Measurements from ENCODE around the gene TM2D1.

Gene TM2D1

DNA sequence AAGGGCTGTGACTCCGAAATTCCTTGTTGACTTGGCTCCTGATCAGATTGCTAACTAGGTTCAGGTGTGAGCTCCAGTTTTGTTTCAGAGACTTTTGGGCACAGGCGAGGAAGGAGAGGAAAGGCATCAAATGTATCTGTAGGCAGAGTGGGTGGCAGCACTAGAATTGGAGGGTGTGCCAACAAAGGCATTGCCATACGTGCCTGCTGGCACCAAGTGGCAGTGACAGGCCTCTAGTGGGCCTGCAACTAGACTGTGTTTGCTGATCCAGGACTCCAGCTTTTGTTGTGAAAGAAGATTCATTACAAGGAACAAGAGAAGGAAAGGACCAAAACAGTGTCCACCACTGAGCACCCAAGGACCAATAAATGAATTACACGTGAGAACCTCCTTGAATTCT lies 79.5 kb downstream of the TM2D1 start:
- no peak for DNase-seq (ENCODE audit: low read depth in 2 of 2, low spot score in 1 of 2)

DNA sequence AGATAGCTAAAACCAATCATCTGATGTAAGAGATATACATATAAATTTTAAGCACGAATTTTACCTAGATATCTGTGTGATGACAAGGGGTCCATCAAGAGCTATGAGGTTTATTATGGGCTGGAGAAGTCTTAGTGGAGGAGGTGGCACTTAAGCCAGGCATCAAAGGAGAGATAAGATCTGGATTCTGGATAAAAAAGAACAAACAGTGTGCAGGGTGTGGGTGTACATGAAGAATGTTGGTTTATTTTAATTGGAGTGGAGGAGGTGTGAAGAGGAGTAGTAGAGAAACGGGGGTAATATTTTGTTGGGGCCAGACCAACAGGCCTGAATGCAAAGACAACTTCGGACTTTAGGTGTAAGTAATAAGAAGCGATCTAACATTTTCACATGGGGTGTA lies 80.6 kb downstream of the TM2D1 start:
- no peak for DNase-seq (ENCODE audit: low read depth in 2 of 2, low spot score in 1 of 2)

DNA sequence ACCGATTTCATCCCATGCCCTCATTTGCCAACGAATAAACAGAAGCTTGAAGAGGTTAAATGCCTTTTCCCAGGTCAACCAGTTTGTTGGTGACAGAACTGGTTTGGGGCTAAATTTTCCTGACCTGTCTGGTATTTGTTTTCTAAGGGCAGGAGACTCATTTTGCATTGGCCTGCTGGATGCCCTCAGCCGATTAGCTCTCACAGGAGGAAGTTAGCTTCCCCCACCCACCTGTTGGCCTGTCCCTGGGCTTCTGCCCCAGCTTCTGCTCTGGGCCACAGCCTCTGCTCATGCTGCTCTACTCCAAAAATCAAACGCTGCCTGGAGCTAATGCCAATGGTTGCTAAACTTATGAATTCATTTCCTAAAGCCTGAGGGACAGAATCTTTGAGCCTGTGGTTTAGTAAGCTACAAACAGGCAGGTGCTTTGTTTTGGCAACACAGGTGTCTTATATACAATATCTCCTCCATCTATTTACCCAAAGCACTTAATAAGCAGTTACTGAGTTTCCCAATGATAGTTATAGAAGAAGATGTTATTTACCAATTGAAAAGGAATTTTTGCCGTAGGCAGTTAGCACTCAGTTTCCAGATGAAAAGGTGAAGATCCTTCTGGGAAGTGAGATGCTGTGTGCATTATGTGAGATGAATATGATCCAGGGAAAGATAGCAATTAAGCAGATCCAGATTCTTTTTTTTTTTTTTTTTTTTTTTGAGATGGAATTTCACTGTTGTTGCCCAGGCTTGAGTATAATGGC lies 82.3 kb downstream of the TM2D1 start:
- DNase-seq (ENCODE audit: low read depth in 2 of 2, low spot score in 1 of 2): no peak

DNA sequence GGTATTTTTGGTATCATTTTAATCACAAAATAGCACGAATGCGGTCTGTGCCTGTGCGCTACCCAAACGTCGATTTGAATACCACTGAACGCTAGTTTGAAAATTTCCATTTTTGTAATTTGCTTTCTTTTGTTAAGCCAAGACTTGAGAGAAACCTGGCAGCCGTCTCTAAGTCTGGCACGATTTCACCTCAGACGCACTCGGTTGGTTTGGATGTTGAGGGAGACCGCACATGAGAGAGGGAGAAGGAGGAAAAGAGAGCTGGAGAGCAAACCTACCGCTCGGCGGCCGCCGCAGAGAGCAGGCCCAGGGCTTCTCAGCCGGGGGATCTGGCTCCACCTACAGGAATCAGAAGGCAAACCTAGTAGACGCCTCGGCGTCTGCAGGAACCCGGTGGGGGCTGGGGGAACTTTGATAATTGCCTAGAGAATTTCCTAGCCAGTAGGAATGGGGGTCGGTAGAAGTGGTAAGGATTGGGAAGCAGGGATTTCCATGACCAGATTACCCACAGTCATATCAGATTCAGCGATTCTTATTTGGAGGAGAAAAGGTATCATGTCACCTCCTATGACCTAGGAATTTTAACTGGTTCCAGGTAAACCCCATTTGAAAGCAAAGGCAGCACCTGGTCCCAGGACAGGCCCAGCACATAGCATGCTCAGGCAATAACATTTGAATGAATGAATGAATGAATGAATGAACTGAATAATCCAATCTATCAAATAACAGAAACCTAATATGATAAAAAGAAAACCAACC lies 83.2 kb downstream of the TM2D1 start:
- DNase-seq (ENCODE audit: low read depth in 2 of 2, low spot score in 1 of 2): peak; percentile 6 to 15

DNA sequence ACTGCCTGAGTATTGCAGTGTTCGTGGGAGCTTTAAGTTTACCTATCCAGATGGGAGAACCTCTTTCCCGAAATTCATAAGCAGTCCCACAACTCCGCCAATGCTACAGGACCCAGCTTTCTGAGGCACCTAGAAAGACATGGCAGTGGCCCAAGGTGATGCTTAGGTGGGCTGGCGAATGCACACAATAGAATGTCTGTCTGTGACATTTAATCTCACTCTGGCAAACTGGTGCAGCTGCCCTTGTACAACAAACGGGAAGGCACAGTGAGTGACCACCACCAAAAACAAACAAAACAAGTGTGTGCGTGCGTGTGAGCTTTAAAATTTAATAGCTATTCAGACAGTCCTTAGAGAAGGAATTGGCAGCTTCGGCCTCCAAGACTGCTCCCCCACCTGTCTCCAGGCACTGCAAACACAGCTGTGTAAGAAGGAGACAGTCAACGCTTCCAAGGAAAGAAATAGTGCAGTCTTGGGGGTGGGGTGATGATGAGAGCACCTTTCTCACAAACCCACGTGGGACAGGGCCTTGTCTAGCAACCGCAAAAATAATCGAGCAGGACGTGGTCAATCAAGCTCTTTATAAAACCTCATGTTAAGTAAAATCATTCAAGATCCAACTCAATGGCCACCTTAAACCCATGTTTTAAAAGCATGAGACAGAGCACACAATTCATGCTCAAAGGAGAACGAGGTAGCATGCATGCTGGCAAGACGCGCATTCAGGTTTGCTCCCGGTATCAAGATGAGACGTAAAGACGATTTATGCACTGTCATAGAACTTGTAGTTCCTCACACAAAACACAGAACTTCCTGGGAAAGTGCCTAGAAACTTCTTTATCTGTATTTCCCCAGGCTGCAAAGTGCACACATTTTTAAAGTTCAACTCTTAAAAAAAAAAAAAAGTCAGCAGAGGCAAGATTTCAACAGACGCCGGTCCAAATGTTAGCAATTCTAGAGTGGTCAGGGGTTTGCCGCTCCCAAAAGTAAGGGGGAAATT lies 84.1 kb downstream of the TM2D1 start:
- no peak for DNase-seq (ENCODE audit: low read depth in 2 of 2, low spot score in 1 of 2)

DNA sequence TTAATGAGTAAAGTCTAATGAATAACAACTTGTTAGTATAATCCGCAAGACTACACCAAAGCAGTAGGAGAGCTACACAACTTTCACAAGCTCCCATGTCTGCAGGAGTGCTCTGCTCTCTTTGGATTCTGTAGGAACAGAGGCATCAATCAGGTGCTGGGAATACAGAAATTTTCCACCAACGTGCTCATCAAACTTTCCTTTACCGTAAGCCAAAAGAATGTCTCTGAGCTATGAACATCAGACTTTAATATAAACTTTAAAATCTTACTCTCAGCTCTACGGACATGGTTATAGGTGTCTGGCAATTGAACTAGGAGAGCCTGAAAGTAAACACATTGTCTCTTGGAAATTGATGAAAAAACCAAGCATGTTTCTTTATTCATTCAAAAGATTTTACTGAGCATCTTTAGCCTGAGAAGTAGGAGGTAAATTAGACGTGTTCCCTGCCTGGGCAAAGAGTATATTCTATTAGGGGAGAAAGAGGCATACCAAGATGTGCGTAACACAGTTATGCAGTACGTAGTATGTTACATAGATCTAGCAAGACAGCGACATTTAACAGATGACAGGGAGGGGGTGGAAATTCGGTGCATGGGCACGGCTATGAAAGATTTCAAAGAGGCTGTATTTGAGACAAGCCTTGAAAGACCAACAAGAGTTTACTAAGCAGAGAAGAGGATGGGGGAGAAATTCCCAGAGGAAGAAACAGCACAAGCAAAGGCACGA lies 85.2 kb downstream of the TM2D1 start:
- no peak for DNase-seq (ENCODE audit: low read depth in 2 of 2, low spot score in 1 of 2)

DNA sequence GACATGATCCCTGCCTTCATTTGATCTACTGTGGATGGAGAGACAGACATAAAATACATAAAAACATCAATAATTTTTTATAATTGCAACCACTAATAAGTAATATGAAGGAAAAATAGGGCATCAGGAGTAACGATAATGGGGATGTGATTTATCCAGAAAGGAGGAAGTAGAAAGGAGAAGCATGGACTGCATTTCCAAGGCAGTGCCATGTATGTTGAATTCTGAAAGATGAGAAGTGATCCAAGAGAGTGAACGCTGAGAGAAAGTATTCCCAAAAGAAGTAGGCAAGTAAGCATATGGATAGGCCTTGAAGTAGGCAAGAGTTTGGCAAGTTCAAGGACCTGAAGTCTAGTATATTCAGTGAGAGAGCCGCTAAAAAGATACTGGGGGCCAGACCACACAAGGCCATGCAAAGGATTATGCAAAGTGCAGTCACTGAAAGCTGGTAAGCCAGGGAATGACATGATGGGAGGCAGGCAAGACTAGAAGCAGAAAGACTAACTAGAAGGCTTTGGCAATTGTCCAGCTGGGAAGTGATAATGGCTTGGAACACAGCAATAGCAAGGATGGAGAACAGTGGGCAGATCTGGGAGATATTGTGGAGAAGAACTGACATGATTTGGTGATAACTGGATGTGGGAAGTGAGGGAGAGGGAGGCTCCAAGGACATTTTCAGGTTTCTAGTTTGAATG lies 85.9 kb downstream of the TM2D1 start:
- DNase-seq (ENCODE audit: low read depth in 2 of 2, low spot score in 1 of 2): no peak

DNA sequence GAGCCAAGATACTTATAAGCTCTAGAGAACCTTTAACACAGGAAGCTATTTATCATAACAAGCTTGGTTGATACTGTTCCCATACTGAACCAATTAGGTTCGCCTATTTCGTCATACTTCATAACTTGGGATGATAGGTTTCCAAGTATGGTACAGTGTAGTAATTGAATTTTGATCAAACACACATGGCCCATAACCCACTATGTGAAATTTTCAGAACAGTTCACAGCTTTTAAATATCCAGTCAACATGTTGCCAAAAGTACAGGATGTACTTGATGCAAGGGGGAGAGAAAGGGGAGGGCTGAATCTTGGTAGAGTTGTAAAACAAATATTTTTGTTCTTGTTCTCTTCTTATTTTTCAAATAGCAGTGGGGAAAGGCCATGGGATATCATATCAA lies 86.6 kb downstream of the TM2D1 start:
- no peak for DNase-seq (ENCODE audit: low read depth in 2 of 2, low spot score in 1 of 2)

DNA sequence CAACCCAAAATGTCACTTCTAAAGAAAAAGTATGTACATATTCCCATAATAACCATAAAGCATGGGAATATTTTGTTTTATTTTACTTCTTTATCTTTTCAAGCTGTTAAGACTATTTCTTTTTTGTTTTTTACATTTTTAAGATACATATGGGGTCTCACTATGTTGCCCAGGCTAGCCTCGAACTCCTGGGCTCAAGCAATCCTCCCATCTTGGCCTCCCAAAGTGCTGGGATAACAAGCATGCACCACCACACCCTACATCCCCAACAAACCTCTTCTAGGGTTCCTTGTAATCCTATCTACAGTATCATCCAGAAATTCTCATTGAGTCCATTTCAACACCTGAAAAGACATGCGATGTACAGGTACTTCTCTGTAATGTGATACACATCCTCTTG lies 87.5 kb downstream of the TM2D1 start:
- DNase-seq (ENCODE audit: low read depth in 2 of 2, low spot score in 1 of 2): no peak

DNA sequence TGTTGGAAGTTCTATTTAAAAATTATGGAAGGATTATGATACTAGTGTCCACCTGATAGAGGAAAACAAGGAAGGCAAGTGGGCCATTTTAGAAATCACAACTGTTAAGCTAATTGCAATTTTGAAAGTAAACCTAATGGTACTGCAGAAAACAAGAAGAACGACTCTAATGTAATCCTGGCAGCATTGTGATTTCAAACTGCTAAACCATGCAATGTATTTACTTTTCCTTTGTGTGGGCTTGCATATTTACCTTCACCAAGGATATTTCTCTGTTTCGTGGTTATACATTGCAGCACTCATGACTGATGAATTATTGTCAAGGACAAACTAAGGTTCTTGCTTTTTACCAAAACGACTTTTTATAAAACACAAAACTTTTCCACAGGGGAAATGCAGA lies 88.1 kb downstream of the TM2D1 start:
- DNase-seq (ENCODE audit: low read depth in 2 of 2, low spot score in 1 of 2): no peak

DNA sequence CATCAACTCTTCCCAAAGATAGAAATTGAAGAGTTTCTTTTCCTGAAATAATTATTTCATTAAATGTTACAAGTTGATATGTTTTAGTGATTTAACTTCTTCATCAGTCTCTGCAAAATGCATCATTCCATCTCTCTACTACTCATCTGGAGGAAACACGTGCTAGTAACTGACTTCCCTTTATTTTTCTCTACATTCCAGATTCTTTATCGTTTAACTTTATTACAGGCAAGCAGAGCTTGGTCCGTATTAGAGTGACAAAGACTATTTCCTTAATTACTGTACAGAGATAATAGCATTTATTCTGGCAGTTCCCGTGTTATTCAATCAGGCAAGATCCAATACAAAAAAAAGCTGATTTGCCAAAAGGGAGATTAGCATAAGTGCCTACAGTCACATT lies 88.6 kb downstream of the TM2D1 start:
- no peak for DNase-seq (ENCODE audit: low read depth in 2 of 2, low spot score in 1 of 2)

DNA sequence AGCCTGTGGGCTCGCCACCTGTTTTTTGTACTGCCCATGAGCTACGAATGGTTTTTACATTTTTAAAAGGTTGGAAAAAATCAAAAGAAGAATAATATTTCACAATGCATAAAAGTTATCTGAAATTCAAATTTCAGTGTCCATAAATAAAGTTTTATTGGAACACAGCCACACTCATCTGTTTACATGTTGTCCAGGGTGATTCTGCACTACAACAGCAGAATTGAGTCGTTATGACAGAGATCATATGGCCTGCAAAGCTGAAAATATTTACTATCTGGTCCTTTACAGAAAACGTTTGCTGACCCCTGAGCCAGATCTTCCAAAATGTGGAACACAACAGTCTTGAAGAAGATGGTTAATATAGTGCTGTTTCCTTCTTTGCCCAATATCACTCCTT lies 89.4 kb downstream of the TM2D1 start:
- DNase-seq (ENCODE audit: low read depth in 2 of 2, low spot score in 1 of 2): no peak

DNA sequence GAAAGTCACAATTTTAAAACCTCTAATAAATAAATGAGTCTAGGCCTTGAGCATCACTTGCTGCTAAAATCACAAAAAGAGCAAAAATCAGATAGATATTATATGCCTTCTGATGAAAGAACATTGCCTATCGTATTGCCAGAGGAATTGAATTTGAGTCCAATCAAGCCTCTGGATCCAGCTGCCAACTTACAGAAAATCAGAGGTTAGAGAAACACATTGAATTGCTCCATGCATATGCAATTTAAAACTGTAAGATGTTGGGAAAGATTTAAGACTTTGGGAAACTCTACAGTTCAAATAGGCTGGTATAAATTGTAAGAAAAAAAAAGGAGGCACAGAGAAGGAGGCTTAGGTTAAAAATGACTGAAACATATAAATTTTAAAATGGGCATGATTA lies 93.5 kb downstream of the TM2D1 start:
- DNase-seq (ENCODE audit: low read depth in 2 of 2, low spot score in 1 of 2): no peak

Data from stimulated activated CD8-positive, alpha-beta memory T cell treated with anti-CD3 and anti-CD28 coated beads, Interleukin-4, amount 100 ng/mL, for 4 hours (primary cell).